Kidney epithelial cell (primary cell): ENCODE measurements around the gene COQ8A. TPM values are rescaled to one million over a fixed set of nuclear protein-coding genes. Genes with fewer than 3 reads are reported as not detected.

Source experiments
- DNase-seq: peaks from one replicate; pipeline ENCODE4 v3.0.0-alpha.2; 2010; ENCODE audit warnings: low read depth
- H3K27me3 ChIP-seq: 2 replicates; pipeline ENCODE4 v1.6.0; 2011; ENCODE audit warnings: low read length; ENCODE audit not compliant: control insufficient read depth, insufficient read depth
- H3K36me3 ChIP-seq: 2 replicates; pipeline ENCODE4 v1.5.1; 2011; ENCODE audit warnings: low read length; ENCODE audit not compliant: control insufficient read depth, insufficient read depth
- H3K4me3 ChIP-seq: 2 replicates; pipeline ENCODE4 v1.5.1; 2011; ENCODE audit warnings: low read depth, mild to moderate bottlenecking, control low read depth, low read length
- CTCF ChIP-seq: IDR thresholded peaks from 2 replicates; pipeline ENCODE4 v1.5.1; 2011; ENCODE audit warnings: mild to moderate bottlenecking, moderate library complexity, low read length, control low read depth, inconsistent platforms; ENCODE audit not compliant: insufficient read depth, poor library complexity, severe bottlenecking
- total RNA-seq: library from RNA; depleted of rRNA; stranded (reverse); fragments of >200 nt; gene quantifications from 2 replicates; pipeline ENCODE4 v1.2.3, GENCODE V29; 2015

COQ8A gene
- total RNA-seq, 1 donor from 2014 or later: 11.8 TPM

GRCh38 chr1:226960944-226961765 lies 21.1 kb downstream of the COQ8A start:
- Histone ChIP-seq H3K27me3 (no peaks in the 10 kb centered on the region), H3K36me3 (no peaks in the 10 kb centered on the region), H3K4me3 (no peak overlapping the region)
- TF ChIP-seq CTCF: no peak
- DNase-seq: no peak

GRCh38 chr1:226962421-226963391 lies 22.6 kb downstream of the COQ8A start:
- TF ChIP-seq CTCF: no peak
- no peaks in the 10 kb centered on the region for H3K27me3 ChIP-seq
- H3K4me3 ChIP-seq: no peak overlapping the region
- DNase-seq: no peak
- no peaks in the 10 kb centered on the region for H3K36me3 ChIP-seq

GRCh38 chr1:226964068-226964425 lies 24.0 kb downstream of the COQ8A start:
- no peak for TF ChIP-seq CTCF
- Histone ChIP-seq H3K36me3 (no peaks in the 10 kb centered on the region), H3K27me3 (no peaks in the 10 kb centered on the region), H3K4me3 (no peak overlapping the region)
- no peak for DNase-seq

GRCh38 chr1:226964611-226965486 lies 24.8 kb downstream of the COQ8A start:
- Histone ChIP-seq H3K4me3 (no peak overlapping the region), H3K27me3 (no peaks in the 10 kb centered on the region), H3K36me3 (no peaks in the 10 kb centered on the region)
- no peak for TF ChIP-seq CTCF
- DNase-seq: no peak

GRCh38 chr1:226965581-226966440 lies 25.7 kb downstream of the COQ8A start:
- TF ChIP-seq CTCF: no peak
- no peaks in the 10 kb centered on the region for H3K27me3 ChIP-seq
- no peak for DNase-seq
- no peaks in the 10 kb centered on the region for H3K36me3 ChIP-seq
- H3K4me3 ChIP-seq: no peak overlapping the region
